ENCODE measurements around the gene DUSP6.
"Not testable (repeated sequence)": the region's sequence is repeated elsewhere in the genome, so short reads cannot be mapped to it uniquely, and the experiment has no call there.

DUSP6 gene

DNA sequence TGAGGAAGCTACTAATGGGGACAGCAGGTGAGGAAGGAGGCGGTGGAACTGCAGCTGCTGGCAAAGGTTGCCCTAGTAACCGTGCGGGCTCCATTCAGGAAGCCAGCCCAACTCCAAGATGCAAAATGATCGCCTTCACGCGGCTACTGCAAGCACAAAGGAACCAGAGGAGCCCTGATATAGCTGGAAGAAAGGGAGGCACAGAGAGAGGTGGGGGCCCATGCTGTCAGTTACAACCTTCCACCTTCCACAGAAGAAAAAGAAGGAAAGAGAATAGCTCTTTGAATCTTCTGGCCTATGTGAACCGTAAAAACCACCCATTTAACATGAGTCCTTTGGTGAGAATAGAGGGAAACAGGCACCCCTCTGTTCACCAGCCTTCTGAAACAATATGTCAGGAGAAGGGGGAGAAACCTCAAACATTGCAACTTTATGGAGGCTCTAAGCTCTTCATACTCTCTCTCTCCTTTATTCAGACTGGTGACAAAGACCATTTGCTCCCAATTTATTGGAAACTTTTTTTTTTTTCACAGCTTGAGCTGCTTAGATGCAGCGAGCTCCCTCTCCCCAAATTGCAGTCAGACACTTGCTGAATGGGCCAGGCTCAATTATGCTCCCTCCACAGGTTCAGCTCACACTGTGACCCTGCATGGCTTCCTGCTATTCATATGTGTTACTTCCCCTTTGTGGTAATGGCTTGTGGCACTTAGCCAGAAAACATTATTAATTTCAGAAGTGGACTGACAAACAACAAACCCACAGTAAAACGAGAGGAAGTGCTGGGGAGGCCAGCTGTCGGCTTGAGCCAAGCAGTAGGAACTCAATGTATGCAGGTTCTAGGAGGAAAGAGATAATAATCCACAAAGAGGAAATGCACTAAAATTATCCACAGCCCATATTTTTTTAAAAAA lies 6.2 kb downstream of the DUSP6 start:
- TF ChIP-seq EZH2 (IDR thresholded peaks at IDR 0.05) (no peak), POLR2AphosphoS5 (IDR thresholded peaks at IDR 0.05; ENCODE audit: borderline replicate concordance, low read depth, low read length) (peak; percentile 58; the same call in 1 of the 2 replicates)
- no peaks in the 10 kb centered on the region for H3K9me3 ChIP-seq (ENCODE audit: low read depth, low read length)
- no peak overlapping the region for H3K9ac ChIP-seq (ENCODE audit: insufficient read length)
- no peaks in the 10 kb centered on the region for H3K36me3 ChIP-seq (ENCODE audit: insufficient read depth, low read length)
- DNase-seq (ENCODE audit: low read depth, low spot score) = peak; percentile 86
- peak overlapping the region; percentile 62 for H3K4me3 ChIP-seq
- peak overlapping the region; percentile 72; the same call in 1 of the 2 replicates for H3K27ac ChIP-seq

DNA sequence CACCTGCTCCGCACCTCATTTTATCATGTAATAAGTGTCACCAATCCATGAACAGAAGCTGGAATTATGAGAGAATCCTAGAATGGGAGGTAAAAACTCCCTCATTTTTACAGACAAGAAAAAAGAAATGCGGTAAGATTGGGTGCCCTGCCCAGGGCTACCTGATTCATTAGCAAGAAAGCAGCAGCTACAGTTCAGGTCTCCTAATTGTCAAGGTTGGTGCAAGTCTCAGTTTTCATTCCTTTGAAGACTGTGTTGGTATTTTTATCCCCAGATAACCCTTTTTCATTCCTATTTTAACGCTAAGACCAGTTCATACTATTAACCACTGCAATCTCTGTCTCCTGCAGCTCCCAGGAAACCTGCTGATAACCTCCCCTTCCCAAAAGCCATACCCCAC lies 6.9 kb downstream of the DUSP6 start:
- Histone ChIP-seq H3K4me3 (peak overlapping the region; percentile 62; the same call in 1 of the 2 replicates), H3K27ac (no peak overlapping the region), H3K36me3 (ENCODE audit: insufficient read depth, low read length) (no peaks in the 10 kb centered on the region), H3K9ac (ENCODE audit: insufficient read length) (no peak overlapping the region), H3K9me3 (ENCODE audit: low read depth, low read length) (no peaks in the 10 kb centered on the region)
- TF ChIP-seq EZH2 (IDR thresholded peaks at IDR 0.05) (no peak), FOXP2 (optimal IDR thresholded peaks at IDR 0.05; ENCODE audit: control extremely low read depth, extremely low read length, insufficient read depth) (no peak), POLR2AphosphoS5 (IDR thresholded peaks at IDR 0.05; ENCODE audit: borderline replicate concordance, low read depth, low read length) (no peak)
- no peak for DNase-seq (ENCODE audit: low read depth, low spot score)

DNA sequence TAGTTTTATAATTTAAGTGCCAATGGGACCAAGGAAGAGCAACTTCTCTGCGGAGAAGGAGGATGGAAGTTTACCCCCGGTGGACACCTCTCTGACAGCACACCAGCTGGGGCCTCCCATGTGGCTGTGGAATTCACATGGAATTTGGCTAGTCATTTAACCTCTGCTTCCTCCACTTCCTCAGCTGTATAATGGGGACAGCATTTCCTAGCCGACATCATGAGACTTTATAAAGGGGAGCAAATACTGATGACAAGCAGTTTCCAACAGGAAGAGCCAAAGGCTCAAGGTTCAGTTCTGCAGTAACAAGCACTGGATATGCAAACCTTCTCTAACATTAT lies 7.5 kb downstream of the DUSP6 start:
- no peaks in the 10 kb centered on the region for H3K36me3 ChIP-seq (ENCODE audit: insufficient read depth, low read length)
- no peak overlapping the region for H3K27ac ChIP-seq
- H3K9ac ChIP-seq (ENCODE audit: insufficient read length) = no peak overlapping the region
- no peaks in the 10 kb centered on the region for H3K9me3 ChIP-seq (ENCODE audit: low read depth, low read length)
- no peak for DNase-seq (ENCODE audit: low read depth, low spot score)
- no peak for TF ChIP-seq FOXP2 (optimal IDR thresholded peaks at IDR 0.05; ENCODE audit: control extremely low read depth, extremely low read length, insufficient read depth)
- TF ChIP-seq EZH2 (IDR thresholded peaks at IDR 0.05) = no peak
- TF ChIP-seq POLR2AphosphoS5 (IDR thresholded peaks at IDR 0.05; ENCODE audit: borderline replicate concordance, low read depth, low read length) = no peak
- H3K4me3 ChIP-seq = no peak overlapping the region

DNA sequence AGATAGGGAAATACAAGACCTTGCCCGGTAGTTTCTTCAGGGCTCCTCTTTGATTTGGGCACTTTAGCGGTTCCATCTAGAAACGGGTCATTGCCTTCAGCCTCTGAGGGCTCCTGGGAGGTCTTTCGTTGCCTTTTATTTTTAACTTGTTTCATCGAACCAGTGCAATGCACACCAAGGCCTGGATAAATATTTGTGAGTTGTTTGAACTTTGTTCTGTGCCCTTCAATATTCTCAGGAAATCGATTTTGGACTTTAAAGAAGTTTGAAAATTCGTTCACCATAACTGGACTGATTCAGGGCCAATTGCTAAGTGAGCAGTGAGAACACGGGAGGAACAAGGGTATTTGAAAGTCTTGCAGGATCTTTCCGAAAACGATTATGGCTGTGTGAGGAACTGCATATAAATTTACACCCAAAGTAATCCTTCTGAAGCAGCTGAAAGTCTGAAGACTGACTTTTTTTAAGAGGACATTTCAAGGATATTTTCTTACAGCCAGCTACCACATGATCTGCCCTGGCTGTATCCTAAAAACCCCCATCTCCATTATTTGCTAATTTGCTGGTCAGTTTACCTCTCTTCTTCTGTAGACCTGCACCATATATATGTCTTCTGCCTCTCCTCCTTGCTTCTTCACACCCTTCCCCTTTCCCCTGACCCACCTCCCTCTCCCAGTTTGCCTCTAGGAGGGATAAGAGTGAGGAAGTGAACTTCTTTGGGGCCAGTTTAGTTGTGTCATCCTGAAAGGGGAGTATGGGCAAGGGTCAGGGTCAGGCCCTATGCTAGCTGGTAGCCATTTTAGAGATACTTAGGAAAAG lies 8.0 kb downstream of the DUSP6 start:
- no peaks in the 10 kb centered on the region for H3K9me3 ChIP-seq (ENCODE audit: low read depth, low read length)
- DNase-seq (ENCODE audit: low read depth, low spot score) = no peak
- H3K9ac ChIP-seq (ENCODE audit: insufficient read length) = no peak overlapping the region
- no peak overlapping the region for H3K27ac ChIP-seq
- H3K36me3 ChIP-seq (ENCODE audit: insufficient read depth, low read length) = no peaks in the 10 kb centered on the region
- TF ChIP-seq POLR2AphosphoS5 (IDR thresholded peaks at IDR 0.05; ENCODE audit: borderline replicate concordance, low read depth, low read length) (no peak), FOXP2 (optimal IDR thresholded peaks at IDR 0.05; ENCODE audit: control extremely low read depth, extremely low read length, insufficient read depth) (no peak), EZH2 (IDR thresholded peaks at IDR 0.05) (no peak)
- no peak overlapping the region for H3K4me3 ChIP-seq

DNA sequence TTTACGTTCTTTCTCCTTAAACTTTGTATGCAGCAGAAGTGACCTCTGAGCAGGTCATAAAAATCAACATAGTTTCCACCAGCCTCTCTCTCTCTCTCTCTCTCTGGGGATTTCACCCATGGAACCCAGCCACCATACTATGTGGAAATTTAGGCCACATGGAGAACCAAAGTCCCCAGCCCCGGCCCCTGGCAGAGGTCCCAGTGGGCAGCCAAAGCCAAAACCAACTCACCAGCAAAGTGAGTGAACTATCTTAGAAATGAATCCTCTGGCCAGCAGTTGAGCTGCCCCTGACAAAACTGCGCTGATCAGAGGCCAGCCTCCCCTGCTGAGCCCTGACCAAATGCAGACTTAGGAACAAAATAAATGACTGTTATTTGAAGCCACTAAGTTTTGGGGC lies 9.2 kb downstream of the DUSP6 start:
- no peak overlapping the region for H3K4me3 ChIP-seq
- H3K9ac ChIP-seq (ENCODE audit: insufficient read length) = no peak overlapping the region
- H3K27ac ChIP-seq = no peak overlapping the region
- no peak for TF ChIP-seq POLR2AphosphoS5 (IDR thresholded peaks at IDR 0.05; ENCODE audit: borderline replicate concordance, low read depth, low read length)
- no peak for TF ChIP-seq FOXP2 (optimal IDR thresholded peaks at IDR 0.05; ENCODE audit: control extremely low read depth, extremely low read length, insufficient read depth)
- no peak for TF ChIP-seq EZH2 (IDR thresholded peaks at IDR 0.05)
- no peaks in the 10 kb centered on the region for H3K9me3 ChIP-seq (ENCODE audit: low read depth, low read length)
- H3K36me3 ChIP-seq (ENCODE audit: insufficient read depth, low read length) = no peaks in the 10 kb centered on the region
- no peak for DNase-seq (ENCODE audit: low read depth, low spot score)

DNA sequence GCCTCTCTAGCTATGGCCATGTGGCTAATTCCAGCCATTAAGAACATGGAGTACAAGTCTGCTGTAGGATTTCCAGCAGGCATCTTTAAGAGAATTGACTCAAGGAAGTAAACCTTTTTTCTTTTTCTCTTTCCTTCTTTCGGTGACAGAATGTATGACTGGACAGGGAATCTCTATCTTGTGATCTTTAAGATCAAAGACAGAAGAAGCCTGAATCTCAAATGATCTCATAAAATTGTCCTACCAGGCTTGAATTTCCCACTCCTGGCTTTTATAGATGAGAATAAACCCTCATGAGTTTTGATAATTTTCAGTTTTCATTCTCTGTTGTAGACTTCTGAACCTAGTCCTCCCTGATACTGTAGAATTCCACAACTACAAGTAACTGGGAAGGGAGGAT lies 11.4 kb downstream of the DUSP6 start:
- no peaks in the 10 kb centered on the region for H3K36me3 ChIP-seq (ENCODE audit: insufficient read depth, low read length)
- DNase-seq (ENCODE audit: low read depth, low spot score) = no peak
- no peak overlapping the region for H3K27ac ChIP-seq
- H3K9me3 ChIP-seq (ENCODE audit: low read depth, low read length) = no peaks in the 10 kb centered on the region
- H3K4me3 ChIP-seq = no peak overlapping the region
- no peak overlapping the region for H3K9ac ChIP-seq (ENCODE audit: insufficient read length)
- TF ChIP-seq EZH2 (IDR thresholded peaks at IDR 0.05) (no peak), POLR2AphosphoS5 (IDR thresholded peaks at IDR 0.05; ENCODE audit: borderline replicate concordance, low read depth, low read length) (no peak), FOXP2 (optimal IDR thresholded peaks at IDR 0.05; ENCODE audit: control extremely low read depth, extremely low read length, insufficient read depth) (no peak)

DNA sequence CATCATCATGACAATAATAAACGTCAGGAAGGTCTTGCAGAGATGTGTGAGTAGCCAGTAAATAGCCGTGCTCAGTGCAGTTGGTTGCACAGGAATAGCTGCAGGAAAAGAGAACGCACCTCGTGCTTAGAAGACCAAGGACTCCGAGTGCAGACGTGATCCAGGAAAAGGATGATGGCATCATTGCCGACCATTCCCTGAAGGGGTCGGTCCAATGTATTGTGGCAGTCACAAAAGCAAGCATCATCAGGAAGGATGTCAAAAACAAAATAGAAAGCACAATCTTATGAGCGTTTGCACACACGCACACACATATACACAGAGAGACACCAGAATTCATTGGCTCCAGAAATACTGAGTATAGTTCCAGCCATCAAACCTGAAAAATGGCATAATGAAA lies 12.8 kb downstream of the DUSP6 start:
- no peak overlapping the region for H3K4me3 ChIP-seq
- no peak overlapping the region for H3K27ac ChIP-seq
- H3K9ac ChIP-seq (ENCODE audit: insufficient read length) = no peak overlapping the region
- no peaks in the 10 kb centered on the region for H3K36me3 ChIP-seq (ENCODE audit: insufficient read depth, low read length)
- DNase-seq (ENCODE audit: low read depth, low spot score) = no peak
- no peak for TF ChIP-seq EZH2 (IDR thresholded peaks at IDR 0.05)
- no peak for TF ChIP-seq FOXP2 (optimal IDR thresholded peaks at IDR 0.05; ENCODE audit: control extremely low read depth, extremely low read length, insufficient read depth)
- no peak for TF ChIP-seq POLR2AphosphoS5 (IDR thresholded peaks at IDR 0.05; ENCODE audit: borderline replicate concordance, low read depth, low read length)
- H3K9me3 ChIP-seq (ENCODE audit: low read depth, low read length) = no peaks in the 10 kb centered on the region

DNA sequence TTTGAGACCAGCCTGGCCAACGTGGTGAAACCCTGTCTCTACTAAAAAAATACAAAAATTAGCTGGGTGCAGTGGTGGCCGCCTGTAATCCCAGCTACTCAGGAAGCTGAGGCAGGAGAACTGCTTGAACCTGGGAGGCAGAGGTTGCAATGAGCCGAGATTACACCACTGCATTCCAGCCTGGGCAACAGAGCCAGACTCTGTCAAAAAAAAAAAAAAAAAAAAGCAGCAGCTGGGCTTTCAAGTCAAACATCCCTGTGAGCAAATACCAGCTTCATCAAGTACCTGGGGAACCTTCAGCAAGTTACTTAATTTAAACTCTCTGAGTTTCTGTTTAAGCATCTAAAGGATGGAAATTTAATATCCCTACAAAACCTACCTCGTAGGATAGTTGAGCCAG lies 15.2 kb downstream of the DUSP6 start:
- H3K27ac ChIP-seq; H3K36me3 ChIP-seq (ENCODE audit: insufficient read depth, low read length); DNase-seq (ENCODE audit: low read depth, low spot score); H3K9ac ChIP-seq (ENCODE audit: insufficient read length); H3K9me3 ChIP-seq (ENCODE audit: low read depth, low read length); H3K4me3 ChIP-seq: not testable (repeated sequence)

Data from SK-N-MC (cell line).